A673 (cell line): ENCODE data around the gene IFT27. TPM values are rescaled to one million over a fixed set of nuclear protein-coding genes. Genes with fewer than 3 reads are reported as not detected.

Experiments
- BruUV-seq: library from RNA; stranded (reverse); fragments of 400-500 nt; replicated peaks from 2 replicates; lab custom pipeline; 2021; lab: Mats Ljungman, UMichigan
- CTCF ChIA-PET: fragments of 300-600 bp; sonication (Branson Sonifier 250); formaldehyde crosslinking; loops from one replicate; lab custom pipeline; 2022; ENCODE audit warnings: antibody characterized with exemption; lab: Charles Lee
- POLR2A ChIA-PET: fragments of 300-600 bp; sonication (Branson Sonifier 250); formaldehyde crosslinking; loops from one replicate; lab custom pipeline; 2022; ENCODE audit warnings: antibody characterized with exemption; ENCODE audit not compliant: low non-redundant PET; lab: Charles Lee
- DNase-seq: peaks from one replicate; pipeline ENCODE4 v3.0.0-alpha.2; 2015; ENCODE audit warnings: low spot score
- H3K27ac ChIP-seq: fragments of 200-600 bp; sonication (generic); 2 replicates; pipeline ENCODE4 v1.5.1; 2016; ENCODE audit warnings: mixed run types, low read depth, mild to moderate bottlenecking, mixed read lengths, antibody characterized with exemption, low read length; ENCODE audit not compliant: poor library complexity, severe bottlenecking
- H3K27me3 ChIP-seq: fragments of 200-600 bp; sonication (generic); replicated peaks from 2 replicates; pipeline ENCODE4 v1.6.1; 2017; ENCODE audit warnings: mixed run types, low read depth, mild to moderate bottlenecking, mixed read lengths, antibody characterized with exemption, low read length; ENCODE audit not compliant: insufficient read depth, poor library complexity
- H3K36me3 ChIP-seq: fragments of 200-600 bp; sonication (generic); 2 replicates; pipeline ENCODE4 v1.6.1; 2016; ENCODE audit warnings: mixed run types, mild to moderate bottlenecking, mixed read lengths, antibody characterized with exemption, low read length; ENCODE audit not compliant: insufficient read depth, poor library complexity, severe bottlenecking
- H3K4me1 ChIP-seq: fragments of 200-600 bp; sonication (generic); 2 replicates; pipeline ENCODE4 v1.6.1; 2017; ENCODE audit warnings: mixed run types, mild to moderate bottlenecking, mixed read lengths, antibody characterized with exemption, low read length; ENCODE audit not compliant: insufficient read depth, poor library complexity, severe bottlenecking
- H3K4me3 ChIP-seq: fragments of 200-600 bp; sonication (generic); 2 replicates; pipeline ENCODE4 v1.5.1; 2016; ENCODE audit warnings: low read depth, mixed run types, mild to moderate bottlenecking, mixed read lengths, low read length; ENCODE audit not compliant: poor library complexity, severe bottlenecking
- H3K9me3 ChIP-seq: fragments of 200-600 bp; sonication (generic); 2 replicates; pipeline ENCODE4 v1.6.1; 2016; ENCODE audit warnings: mixed run types, low read depth, mild to moderate bottlenecking, mixed read lengths, antibody characterized with exemption, low read length; ENCODE audit not compliant: poor library complexity, severe bottlenecking
- EZH2 ChIP-seq: fragments of 200-600 bp; sonication (generic); IDR thresholded peaks from 2 replicates; pipeline ENCODE4 v1.6.1; 2017; ENCODE audit warnings: borderline replicate concordance, low read depth, mild to moderate bottlenecking, mixed read lengths, antibody characterized with exemption, low read length; ENCODE audit not compliant: poor library complexity, severe bottlenecking
- intact Hi-C: fragments of 100-400 bp; cut with micrococcal nuclease; formaldehyde crosslinking; loops from one replicate; pipeline ENCODE4 v1.10.0; 2022; ENCODE audit not compliant: unreplicated experiment
- total RNA-seq: library from RNA; stranded (reverse); gene quantifications from 2 replicates; pipeline ENCODE4 v1.2.3, GENCODE V29; 2021
- TF ChIP-seq, protein P1 (sequence below): fragments of 300-800, 200-600 bp; sonication (generic); conservative IDR thresholded peaks from 2 replicates; pipeline ENCODE4 v1.5.1; 2017; ENCODE audit warnings: low read depth, mild to moderate bottlenecking, antibody characterized with exemption, low read length, moderate library complexity, mixed read lengths

Gene IFT27
- total RNA-seq, 1 experiment from 2014 or later = 24.9 TPM

GRCh38 chr22:36745301-36745995 lies 30.5 kb downstream of the IFT27 start:
- ChIA-PET POLR2A (no interaction called here), CTCF (no interaction called here)
- H3K4me1 ChIP-seq = no peaks in the 10 kb centered on the region
- H3K4me3 ChIP-seq = no peak overlapping the region
- H3K27ac ChIP-seq = no peak overlapping the region
- no peak for DNase-seq
- TF ChIP-seq EZH2 = no peak
- TF ChIP-seq, protein P1, sequence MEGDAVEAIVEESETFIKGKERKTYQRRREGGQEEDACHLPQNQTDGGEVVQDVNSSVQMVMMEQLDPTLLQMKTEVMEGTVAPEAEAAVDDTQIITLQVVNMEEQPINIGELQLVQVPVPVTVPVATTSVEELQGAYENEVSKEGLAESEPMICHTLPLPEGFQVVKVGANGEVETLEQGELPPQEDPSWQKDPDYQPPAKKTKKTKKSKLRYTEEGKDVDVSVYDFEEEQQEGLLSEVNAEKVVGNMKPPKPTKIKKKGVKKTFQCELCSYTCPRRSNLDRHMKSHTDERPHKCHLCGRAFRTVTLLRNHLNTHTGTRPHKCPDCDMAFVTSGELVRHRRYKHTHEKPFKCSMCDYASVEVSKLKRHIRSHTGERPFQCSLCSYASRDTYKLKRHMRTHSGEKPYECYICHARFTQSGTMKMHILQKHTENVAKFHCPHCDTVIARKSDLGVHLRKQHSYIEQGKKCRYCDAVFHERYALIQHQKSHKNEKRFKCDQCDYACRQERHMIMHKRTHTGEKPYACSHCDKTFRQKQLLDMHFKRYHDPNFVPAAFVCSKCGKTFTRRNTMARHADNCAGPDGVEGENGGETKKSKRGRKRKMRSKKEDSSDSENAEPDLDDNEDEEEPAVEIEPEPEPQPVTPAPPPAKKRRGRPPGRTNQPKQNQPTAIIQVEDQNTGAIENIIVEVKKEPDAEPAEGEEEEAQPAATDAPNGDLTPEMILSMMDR = no peak
- H3K36me3 ChIP-seq = no peaks in the 10 kb centered on the region
- BruUV-seq = no TSS peak
- no peaks in the 10 kb centered on the region for H3K9me3 ChIP-seq
- no peaks in the 10 kb centered on the region for H3K27me3 ChIP-seq
- intact Hi-C loops = no loop called here

DNA sequence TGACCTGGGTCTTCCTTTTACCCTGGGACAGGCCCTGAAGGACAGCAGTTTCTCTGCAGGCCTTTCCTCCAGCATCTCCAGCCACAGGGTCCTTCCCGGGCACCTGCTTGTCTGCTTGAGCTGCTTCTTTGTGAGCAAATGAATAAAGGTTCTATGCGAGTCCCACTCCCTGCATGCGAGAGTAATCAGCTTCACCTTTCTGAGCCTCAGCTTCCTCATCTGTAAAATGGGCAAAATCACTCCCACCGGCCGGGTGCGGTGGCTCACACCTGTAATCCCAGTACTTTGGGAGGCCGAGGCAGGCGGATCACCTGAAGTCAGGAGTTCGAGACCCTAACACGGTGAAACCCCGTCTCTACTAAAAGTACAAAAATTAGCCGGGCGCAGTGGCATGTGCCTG lies 31.1 kb downstream of the IFT27 start:
- no peak for DNase-seq
- Histone ChIP-seq H3K27me3 (no peaks in the 10 kb centered on the region), H3K4me3 (no peak overlapping the region), H3K27ac (no peak overlapping the region), H3K4me1 (no peaks in the 10 kb centered on the region), H3K36me3 (no peaks in the 10 kb centered on the region), H3K9me3 (no peaks in the 10 kb centered on the region)
- ChIA-PET POLR2A (no interaction called here), CTCF (no interaction called here)
- no TSS peak for BruUV-seq
- TF ChIP-seq, protein P1 = no peak
- no peak for TF ChIP-seq EZH2
- intact Hi-C loops = no loop called here

GRCh38 chr22:36744413-36744765 lies 31.5 kb downstream of the IFT27 start:
- intact Hi-C loops = no loop called here
- Histone ChIP-seq H3K27ac (no peak overlapping the region), H3K9me3 (no peaks in the 10 kb centered on the region), H3K27me3 (peaks cover under 1% of the 10 kb centered on the region), H3K4me3 (no peak overlapping the region), H3K36me3 (no peaks in the 10 kb centered on the region), H3K4me1 (no peaks in the 10 kb centered on the region)
- ChIA-PET POLR2A (no interaction called here), CTCF (no interaction called here)
- TF ChIP-seq EZH2 = no peak
- TF ChIP-seq, protein P1 = no peak
- no TSS peak for BruUV-seq
- no peak for DNase-seq
